GM21360 (cell line): ENCODE data around the gene SPRED3.

Experiments used
- ATAC-seq: cut with Tn5 transposase; IDR thresholded peaks from one replicate; pipeline ENCODE4 v1.9.1; 2021; ENCODE audit warnings: mild to moderate bottlenecking, moderate library complexity; ENCODE audit not compliant: unreplicated experiment

Gene SPRED3

GRCh38 chr19:38443458-38443999 lies 55.0 kb downstream of the SPRED3 start:
- no peak for ATAC-seq

GRCh38 chr19:38444026-38444425 lies 55.5 kb downstream of the SPRED3 start:
- no peak for ATAC-seq

- no peak for ATAC-seq
Observed at GRCh38 chr19:38445362-38445761, 56.9 kb downstream of the SPRED3 start.

- ATAC-seq: no peak
Observed at GRCh38 chr19:38448225-38448624, 59.7 kb downstream of the SPRED3 start.
